DND-41 (cell line): ENCODE results near the gene FZD8.

Experiments used
- EZH2 ChIP-seq: IDR thresholded peaks from 3 replicates; pipeline ENCODE4 v1.6.1; 2012; ENCODE audit warnings: borderline replicate concordance, low read depth, mild to moderate bottlenecking, moderate library complexity, low read length, inconsistent platforms; ENCODE audit not compliant: severe bottlenecking
- TF ChIP-seq, protein P1 (sequence below): IDR thresholded peaks from 2 replicates; pipeline ENCODE4 v1.5.1; 2012; ENCODE audit warnings: borderline replicate concordance, low read length, moderate library complexity, mild to moderate bottlenecking; ENCODE audit not compliant: poor library complexity, severe bottlenecking; ENCODE audit errors: extremely low read depth

DNA sequence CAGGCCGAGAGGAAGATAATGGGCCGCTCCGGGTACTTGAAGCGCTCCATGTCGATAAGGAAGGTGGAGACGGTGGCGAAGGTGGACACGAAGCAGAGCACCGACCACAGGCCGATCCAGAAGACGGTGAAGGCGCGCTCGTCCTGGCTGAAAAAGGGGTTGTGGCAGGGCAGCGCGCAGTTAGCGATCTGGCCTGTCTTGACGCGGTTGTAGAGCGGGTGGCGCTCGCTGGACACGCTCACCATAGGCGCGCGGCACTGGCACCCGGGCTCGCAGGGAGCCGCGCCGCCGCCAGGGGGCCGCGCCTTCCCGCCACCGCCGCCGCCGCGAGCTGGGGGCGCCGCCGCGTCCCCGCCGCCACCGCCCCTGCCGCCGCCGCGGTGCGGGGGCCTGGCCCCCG is 1.6 kb downstream of the FZD8 start:
- TF ChIP-seq, protein P1, sequence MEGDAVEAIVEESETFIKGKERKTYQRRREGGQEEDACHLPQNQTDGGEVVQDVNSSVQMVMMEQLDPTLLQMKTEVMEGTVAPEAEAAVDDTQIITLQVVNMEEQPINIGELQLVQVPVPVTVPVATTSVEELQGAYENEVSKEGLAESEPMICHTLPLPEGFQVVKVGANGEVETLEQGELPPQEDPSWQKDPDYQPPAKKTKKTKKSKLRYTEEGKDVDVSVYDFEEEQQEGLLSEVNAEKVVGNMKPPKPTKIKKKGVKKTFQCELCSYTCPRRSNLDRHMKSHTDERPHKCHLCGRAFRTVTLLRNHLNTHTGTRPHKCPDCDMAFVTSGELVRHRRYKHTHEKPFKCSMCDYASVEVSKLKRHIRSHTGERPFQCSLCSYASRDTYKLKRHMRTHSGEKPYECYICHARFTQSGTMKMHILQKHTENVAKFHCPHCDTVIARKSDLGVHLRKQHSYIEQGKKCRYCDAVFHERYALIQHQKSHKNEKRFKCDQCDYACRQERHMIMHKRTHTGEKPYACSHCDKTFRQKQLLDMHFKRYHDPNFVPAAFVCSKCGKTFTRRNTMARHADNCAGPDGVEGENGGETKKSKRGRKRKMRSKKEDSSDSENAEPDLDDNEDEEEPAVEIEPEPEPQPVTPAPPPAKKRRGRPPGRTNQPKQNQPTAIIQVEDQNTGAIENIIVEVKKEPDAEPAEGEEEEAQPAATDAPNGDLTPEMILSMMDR, result no peak
- TF ChIP-seq EZH2, result no peak
